Loucy (cell line): ENCODE measurements around the gene INPP5D.

Experiments used
- CTCF ChIP-seq: fragments of 200-600 bp; sonication (generic); conservative IDR thresholded peaks from 2 replicates; pipeline ENCODE4 v1.5.1; 2014; ENCODE audit warnings: mild to moderate bottlenecking, antibody characterized with exemption, low read length
- EZH2phosphoT487 ChIP-seq: fragments of 200-600 bp; IDR thresholded peaks from 2 replicates; pipeline ENCODE4 v1.6.1; 2018; ENCODE audit warnings: antibody characterized with exemption, mild to moderate bottlenecking, moderate library complexity, borderline replicate concordance

- TF ChIP-seq CTCF (no peak), EZH2phosphoT487 (no peak)
Measured at GRCh38 chr2:233059797-233060500, at the start of gene INPP5D.
